ENCODE data around the gene NSD1.
"Not testable (repeated sequence)": the region's sequence is repeated elsewhere in the genome, so short reads cannot be mapped to it uniquely, and the experiment has no call there.

NSD1 gene

DNA sequence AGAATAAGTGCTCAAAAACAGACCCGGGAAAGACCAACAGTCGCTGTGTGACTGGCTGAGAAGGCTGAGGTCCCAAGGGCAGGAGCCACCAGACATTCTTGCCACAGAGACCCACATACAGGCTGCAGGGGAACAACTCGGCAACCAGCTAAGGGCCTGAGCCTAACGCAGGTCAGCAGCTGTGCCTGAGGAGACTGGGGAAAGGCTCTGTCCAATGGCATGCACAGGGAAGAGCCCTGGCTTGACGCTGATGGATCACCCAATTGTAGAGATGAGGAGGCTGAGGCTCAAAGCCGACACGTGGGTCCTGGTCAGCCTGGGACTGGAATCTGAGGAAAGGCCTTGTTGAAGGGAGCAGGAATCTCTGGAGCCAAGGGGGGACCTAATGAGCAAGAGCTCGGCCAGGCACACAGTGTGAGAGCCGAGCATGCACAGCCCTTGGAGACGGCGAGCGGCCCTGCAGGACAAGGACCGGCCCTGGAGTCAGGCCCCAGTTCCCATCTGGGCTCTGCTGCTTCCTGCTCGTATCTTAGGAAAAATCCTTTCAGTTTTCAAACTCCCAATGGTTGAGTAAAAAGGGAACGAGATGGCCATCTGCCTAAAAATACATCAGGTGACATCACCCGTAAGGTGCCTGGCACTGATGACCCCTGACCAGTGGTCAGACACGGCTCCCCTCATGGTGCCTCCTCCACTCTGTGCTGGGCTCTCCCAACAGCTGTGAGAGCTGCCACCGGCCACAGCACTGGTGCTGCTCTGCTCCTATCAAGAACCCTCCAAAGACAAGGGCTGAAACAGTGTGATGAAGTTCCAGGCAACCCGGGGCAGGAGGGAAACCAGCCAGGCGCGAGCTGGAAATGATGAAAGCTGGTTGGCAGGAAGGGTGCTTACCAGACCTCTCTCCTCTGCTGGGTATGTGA, 201.5 kb downstream of the NSD1 start:
- WGBS = 95% methylated on average over 21 of the region's 21 CpGs
- no peak overlapping the region for H3K4me3 ChIP-seq (ENCODE audit: low read length)
- H3K9me3 ChIP-seq (ENCODE audit: insufficient read depth, low read depth, low read length) = no peaks in the 10 kb centered on the region
- no peaks in the 10 kb centered on the region for H3K27me3 ChIP-seq (ENCODE audit: insufficient read depth, low read length)
- peaks cover 79% of the 10 kb centered on the region for H3K36me3 ChIP-seq (ENCODE audit: insufficient read depth, low read length)
- H3K4me1 ChIP-seq (ENCODE audit: insufficient read depth, low read length) = no peaks in the 10 kb centered on the region
- no peak overlapping the region for H3K9ac ChIP-seq (ENCODE audit: low read depth, low read length)
- H3K27ac ChIP-seq (ENCODE audit: low read depth, low read length) = no peak overlapping the region

DNA sequence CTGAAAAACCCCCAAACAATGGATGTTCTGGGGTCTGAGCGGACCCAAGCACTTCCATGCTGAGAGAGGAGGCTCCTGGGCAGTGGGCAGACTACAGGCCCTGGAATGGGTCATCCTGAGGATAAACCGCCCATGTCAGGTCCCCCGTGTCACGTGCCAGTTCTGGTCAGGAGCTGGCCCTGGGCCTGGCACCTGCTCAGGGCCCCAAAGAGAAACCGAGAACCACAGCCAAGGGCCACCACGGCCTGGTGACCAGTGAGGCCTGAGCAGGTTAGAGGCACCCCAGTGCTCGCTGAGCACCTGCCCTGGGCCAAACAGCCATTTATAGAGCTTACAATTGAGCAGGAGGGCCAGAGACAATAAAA, 202.1 kb downstream of the NSD1 start:
- Histone ChIP-seq H3K27ac (ENCODE audit: low read depth, low read length) (no peak overlapping the region), H3K4me3 (ENCODE audit: low read length) (no peak overlapping the region), H3K9ac (ENCODE audit: low read depth, low read length) (no peak overlapping the region), H3K27me3 (ENCODE audit: insufficient read depth, low read length) (no peaks in the 10 kb centered on the region), H3K9me3 (ENCODE audit: insufficient read depth, low read depth, low read length) (no peaks in the 10 kb centered on the region), H3K4me1 (ENCODE audit: insufficient read depth, low read length) (no peaks in the 10 kb centered on the region), H3K36me3 (ENCODE audit: insufficient read depth, low read length) (peaks cover 72% of the 10 kb centered on the region)
- 94% methylated on average over 7 of the region's 7 CpGs for WGBS

DNA sequence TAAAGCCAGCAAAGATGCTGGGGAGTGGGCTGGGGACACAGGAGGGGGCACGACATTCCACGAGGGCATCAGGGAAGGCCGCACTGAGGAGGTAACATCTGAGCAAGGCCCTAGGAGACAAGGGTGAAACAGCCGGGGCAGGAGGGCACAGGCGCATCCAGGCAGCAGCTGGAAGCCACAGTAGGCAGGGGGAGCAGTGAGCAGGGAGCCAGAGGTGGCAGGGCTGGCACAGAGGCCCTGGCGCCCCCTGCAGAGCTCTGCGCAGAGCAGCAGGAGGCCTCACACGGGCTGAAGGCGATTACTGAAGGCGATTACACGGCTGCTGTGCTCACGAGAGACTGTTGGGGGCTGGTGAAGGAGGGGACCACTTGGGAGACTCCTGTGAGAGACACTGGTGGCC, 202.5 kb downstream of the NSD1 start:
- H3K27me3 ChIP-seq (ENCODE audit: insufficient read depth, low read length) = no peaks in the 10 kb centered on the region
- WGBS = 88% methylated on average over 12 of the region's 12 CpGs

DNA sequence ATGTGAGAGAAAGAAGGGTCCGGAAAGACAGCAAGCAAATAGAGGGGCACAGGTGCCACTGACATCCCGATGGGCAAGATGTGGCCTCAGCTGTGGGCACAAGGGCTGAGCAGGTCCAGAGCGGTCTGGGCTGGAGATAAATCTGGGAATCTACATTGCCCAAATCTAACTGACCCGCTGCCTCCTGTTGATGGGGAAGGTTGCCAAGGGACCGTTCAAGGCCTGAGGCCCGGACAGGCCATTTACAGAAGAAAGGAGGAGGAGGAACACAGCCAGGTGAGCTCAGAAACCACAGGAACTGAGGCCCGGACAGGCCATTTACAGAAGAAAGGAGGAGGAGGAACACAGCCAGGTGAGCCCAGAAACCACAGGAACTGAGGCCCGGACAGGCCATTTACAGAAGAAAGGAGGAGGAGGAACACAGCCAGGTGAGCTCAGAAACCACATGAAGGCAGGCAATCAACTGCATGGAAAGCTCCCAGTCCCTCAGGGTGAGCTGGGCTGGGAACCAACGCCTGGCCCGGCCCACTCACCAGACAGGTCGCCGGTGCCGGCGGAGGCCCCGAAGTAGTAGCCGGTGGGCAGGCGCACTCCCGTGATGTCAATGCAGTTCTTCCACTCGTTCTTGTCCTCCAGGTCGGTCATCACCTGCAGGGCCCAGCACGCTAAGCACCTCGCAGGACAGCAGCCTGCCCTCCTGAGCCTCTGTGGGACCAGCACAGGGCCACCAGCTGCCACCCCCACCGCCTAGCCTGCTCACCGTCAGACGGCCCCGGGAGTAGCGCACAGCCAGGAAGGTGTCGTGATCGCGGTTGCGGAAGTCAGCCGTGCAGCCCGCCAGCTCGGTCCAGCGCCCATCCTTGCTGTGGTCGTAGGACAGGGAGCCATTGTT, 203.3 kb downstream of the NSD1 start:
- Histone ChIP-seq H3K4me1 (ENCODE audit: insufficient read depth, low read length) (no peaks in the 10 kb centered on the region), H3K9me3 (ENCODE audit: insufficient read depth, low read depth, low read length) (no peaks in the 10 kb centered on the region), H3K27ac (ENCODE audit: low read depth, low read length) (no peak overlapping the region), H3K27me3 (ENCODE audit: insufficient read depth, low read length) (no peaks in the 10 kb centered on the region), H3K9ac (ENCODE audit: low read depth, low read length) (no peak overlapping the region), H3K4me3 (ENCODE audit: low read length) (no peak overlapping the region), H3K36me3 (ENCODE audit: insufficient read depth, low read length) (peaks cover 73% of the 10 kb centered on the region)
- 96% methylated on average over 36 of the region's 36 CpGs for WGBS

More for the DNA sequence above, 202.5 kb downstream of the NSD1 start:
- H3K4me1 ChIP-seq (ENCODE audit: insufficient read depth, low read length) = no peaks in the 10 kb centered on the region
- H3K9me3 ChIP-seq (ENCODE audit: insufficient read depth, low read depth, low read length) = no peaks in the 10 kb centered on the region
- H3K36me3 ChIP-seq (ENCODE audit: insufficient read depth, low read length) = peaks cover 71% of the 10 kb centered on the region
- H3K9ac ChIP-seq (ENCODE audit: low read depth, low read length) = no peak overlapping the region
- H3K4me3 ChIP-seq (ENCODE audit: low read length) = no peak overlapping the region
- H3K27ac ChIP-seq (ENCODE audit: low read depth, low read length) = no peak overlapping the region

DNA sequence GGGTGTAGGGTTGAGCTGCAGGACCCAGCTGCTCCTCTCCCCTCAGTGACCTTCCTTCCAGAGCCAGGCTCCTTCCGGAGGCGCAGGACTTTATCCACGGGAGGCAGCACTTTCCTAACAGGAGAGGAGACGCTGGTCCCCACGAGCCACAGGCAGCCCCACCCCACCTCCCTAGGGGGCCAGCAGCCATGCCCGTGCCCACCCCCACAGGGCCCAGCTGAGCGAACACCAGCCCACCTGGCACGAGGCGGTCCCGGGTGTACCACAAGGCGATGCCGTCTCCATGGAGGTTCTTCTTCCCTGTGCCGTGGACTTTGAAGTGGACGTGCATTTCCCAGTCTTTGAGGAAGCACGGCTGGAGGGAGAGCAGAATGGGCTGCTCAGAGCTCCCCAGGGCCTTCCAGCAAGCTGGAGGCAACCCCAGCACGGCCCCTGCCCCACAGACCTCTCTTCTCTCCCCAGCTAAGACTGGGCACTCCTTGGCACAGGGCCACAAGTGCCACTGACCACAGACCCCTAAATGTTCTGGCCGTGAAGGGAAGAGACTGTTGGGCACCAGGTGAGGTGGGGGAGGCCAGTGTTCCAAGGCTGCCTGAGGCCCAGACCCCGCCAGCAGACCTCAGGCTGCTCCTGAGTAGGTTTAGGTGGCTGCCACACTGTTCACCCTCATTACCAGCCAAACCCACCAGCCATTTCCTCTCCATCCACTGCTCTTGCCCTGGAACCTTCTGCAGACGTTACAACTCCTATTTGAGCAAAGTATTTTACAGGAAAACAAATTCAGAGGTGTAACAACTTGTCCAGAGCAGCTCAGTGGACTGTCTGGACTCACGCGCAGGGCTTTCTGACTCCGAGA, 204.9 kb downstream of the NSD1 start:
- Histone ChIP-seq H3K27me3 (ENCODE audit: insufficient read depth, low read length) (no peaks in the 10 kb centered on the region), H3K4me1 (ENCODE audit: insufficient read depth, low read length) (no peaks in the 10 kb centered on the region), H3K9me3 (ENCODE audit: insufficient read depth, low read depth, low read length) (no peaks in the 10 kb centered on the region), H3K4me3 (ENCODE audit: low read length) (no peak overlapping the region), H3K36me3 (ENCODE audit: insufficient read depth, low read length) (peaks cover 69% of the 10 kb centered on the region), H3K27ac (ENCODE audit: low read depth, low read length) (no peak overlapping the region), H3K9ac (ENCODE audit: low read depth, low read length) (no peak overlapping the region; the same call in 1 of the 2 replicates)
- WGBS = 89% methylated on average over 22 of the region's 22 CpGs

DNA sequence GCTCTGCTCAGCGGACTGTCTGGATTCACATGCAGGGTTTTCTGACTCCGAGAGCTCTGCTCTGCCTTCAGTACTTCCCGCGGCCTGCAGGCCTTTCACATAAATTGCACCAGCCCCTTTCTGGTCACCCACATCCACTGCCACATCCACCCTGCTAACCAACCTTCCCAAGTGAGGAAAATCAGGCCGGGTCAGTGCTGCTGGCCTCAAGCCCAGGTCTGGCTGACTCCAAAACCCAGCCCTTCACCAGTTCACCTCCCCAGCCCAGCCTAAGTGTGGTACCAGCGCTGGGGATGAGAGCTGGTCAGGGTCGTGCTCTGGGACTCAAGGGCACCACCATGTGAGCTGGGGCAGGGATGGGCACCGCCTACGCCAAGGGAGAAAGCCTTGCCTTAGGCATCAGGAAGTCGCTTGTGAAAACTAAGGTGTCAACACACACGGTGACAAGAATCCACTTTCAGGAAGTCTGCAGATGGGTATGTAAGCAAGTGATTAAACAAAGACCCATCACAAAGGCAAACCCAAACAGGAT, 205.6 kb downstream of the NSD1 start:
- Histone ChIP-seq H3K27me3 (ENCODE audit: insufficient read depth, low read length) (no peaks in the 10 kb centered on the region), H3K9ac (ENCODE audit: low read depth, low read length) (no peak overlapping the region; the same call in 1 of the 2 replicates), H3K4me1 (ENCODE audit: insufficient read depth, low read length) (no peaks in the 10 kb centered on the region), H3K9me3 (ENCODE audit: insufficient read depth, low read depth, low read length) (no peaks in the 10 kb centered on the region), H3K4me3 (ENCODE audit: low read length) (no peak overlapping the region), H3K36me3 (ENCODE audit: insufficient read depth, low read length) (peaks cover 64% of the 10 kb centered on the region), H3K27ac (ENCODE audit: low read depth, low read length) (no peak overlapping the region)
- 82% methylated on average over 11 of the region's 11 CpGs for WGBS

DNA sequence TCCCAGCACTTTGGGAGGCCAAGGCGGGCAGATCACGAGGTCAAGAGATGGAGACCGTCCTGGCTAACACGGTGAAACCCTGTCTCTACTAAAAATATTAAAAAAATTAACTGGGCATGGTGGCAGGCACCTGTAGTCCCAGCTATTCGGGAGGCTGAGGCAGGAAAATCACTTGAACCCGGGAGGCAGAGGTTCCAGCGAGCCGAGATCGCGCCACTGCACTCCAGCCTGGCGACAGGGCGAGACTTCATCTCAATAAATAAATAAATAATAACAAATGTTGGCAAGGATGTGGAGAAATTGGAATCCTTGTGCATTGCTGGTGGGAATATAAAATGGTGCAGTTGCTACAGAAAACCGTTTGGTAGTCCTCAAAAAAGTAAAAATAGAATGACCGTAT, 209.4 kb downstream of the NSD1 start:
- H3K4me3 ChIP-seq (ENCODE audit: low read length); H3K27me3 ChIP-seq (ENCODE audit: insufficient read depth, low read length); H3K9ac ChIP-seq (ENCODE audit: low read depth, low read length); H3K4me1 ChIP-seq (ENCODE audit: insufficient read depth, low read length); H3K9me3 ChIP-seq (ENCODE audit: insufficient read depth, low read depth, low read length); H3K27ac ChIP-seq (ENCODE audit: low read depth, low read length): not testable (repeated sequence)
- peaks cover 42% of the 10 kb centered on the region for H3K36me3 ChIP-seq (ENCODE audit: insufficient read depth, low read length)
- 93% methylated on average over 12 of the region's 14 CpGs for WGBS

DNA sequence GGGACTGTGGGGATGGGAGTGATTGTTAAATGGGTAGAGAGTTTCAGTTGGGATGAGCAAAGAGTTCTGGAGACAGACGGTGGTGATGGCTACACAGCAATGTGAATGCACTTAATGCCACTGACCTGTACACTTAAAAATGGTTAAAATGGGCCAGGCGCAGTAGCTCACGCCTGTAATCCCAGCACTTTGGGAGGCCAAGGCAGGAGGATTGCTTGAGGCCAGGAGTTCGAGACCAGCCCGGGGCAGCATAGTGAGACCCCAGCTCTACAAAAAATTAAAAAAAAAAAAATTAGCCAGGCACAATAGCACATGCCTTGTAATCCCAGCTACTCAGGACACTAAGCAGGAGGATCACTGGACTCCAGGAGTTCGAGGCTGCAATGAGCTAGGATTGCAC, 210.2 kb downstream of the NSD1 start:
- Histone ChIP-seq H3K4me3 (ENCODE audit: low read length) (no peak overlapping the region), H3K9ac (ENCODE audit: low read depth, low read length) (no peak overlapping the region), H3K9me3 (ENCODE audit: insufficient read depth, low read depth, low read length) (no peaks in the 10 kb centered on the region), H3K4me1 (ENCODE audit: insufficient read depth, low read length) (no peaks in the 10 kb centered on the region), H3K27ac (ENCODE audit: low read depth, low read length) (no peak overlapping the region), H3K27me3 (ENCODE audit: insufficient read depth, low read length) (no peaks in the 10 kb centered on the region), H3K36me3 (ENCODE audit: insufficient read depth, low read length) (peaks cover 40% of the 10 kb centered on the region)
- WGBS = 92% methylated on average over 6 of the region's 6 CpGs

DNA sequence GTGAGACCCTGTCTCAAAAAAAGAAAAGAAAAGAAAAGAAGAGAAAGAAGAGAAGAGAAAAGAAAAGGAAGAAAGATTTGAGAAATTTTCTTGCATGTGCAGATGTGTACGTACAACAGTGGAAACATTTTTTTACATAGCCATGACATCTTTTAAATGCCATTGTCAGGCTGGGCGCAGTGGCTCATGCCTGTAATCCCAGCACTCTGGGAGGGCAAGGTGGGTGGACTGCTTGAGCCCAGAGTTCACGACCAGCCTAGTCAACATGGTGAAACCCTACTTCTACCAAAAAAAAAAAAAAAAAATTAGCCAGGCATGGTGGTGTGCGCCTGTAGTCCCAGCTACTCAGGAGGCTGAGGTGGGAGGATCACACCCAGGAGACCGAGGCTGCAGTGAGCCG, 211.3 kb downstream of the NSD1 start:
- H3K36me3 ChIP-seq (ENCODE audit: insufficient read depth, low read length) = peaks cover 40% of the 10 kb centered on the region
- H3K9ac ChIP-seq (ENCODE audit: low read depth, low read length) = no peak overlapping the region
- H3K4me1 ChIP-seq (ENCODE audit: insufficient read depth, low read length) = 0 out of 2 replicates have a peak, but pooled peaks cover 3% of the 10 kb centered on the region
- no peak overlapping the region for H3K4me3 ChIP-seq (ENCODE audit: low read length)
- no peaks in the 10 kb centered on the region for H3K27me3 ChIP-seq (ENCODE audit: insufficient read depth, low read length)
- no peak overlapping the region for H3K27ac ChIP-seq (ENCODE audit: low read depth, low read length)
- H3K9me3 ChIP-seq (ENCODE audit: insufficient read depth, low read depth, low read length) = no peaks in the 10 kb centered on the region
- WGBS = 92% methylated on average over 6 of the region's 6 CpGs

DNA sequence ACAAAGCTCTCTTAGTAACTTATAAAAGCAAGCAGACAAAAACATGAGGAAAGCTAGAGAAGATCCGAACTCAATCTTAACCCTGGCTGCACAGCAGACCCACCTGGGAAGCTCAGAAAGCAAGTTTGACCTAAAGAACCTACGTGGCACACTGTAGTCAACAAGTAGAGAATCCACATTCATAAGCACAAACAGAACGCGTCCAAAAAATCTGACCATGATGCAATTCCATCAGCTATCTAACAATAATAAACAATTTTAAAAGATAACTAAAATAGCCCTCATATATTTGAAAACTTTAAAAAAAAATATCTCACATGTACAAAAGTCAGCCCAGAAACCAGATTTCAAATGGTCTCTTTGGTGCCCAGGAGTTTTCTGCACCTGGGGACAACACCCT, 213.2 kb downstream of the NSD1 start:
- Histone ChIP-seq H3K4me1 (ENCODE audit: insufficient read depth, low read length) (peaks cover 8% of the 10 kb centered on the region; the same call in 1 of the 2 replicates), H3K27me3 (ENCODE audit: insufficient read depth, low read length) (no peaks in the 10 kb centered on the region), H3K9ac (ENCODE audit: low read depth, low read length) (no peak overlapping the region), H3K4me3 (ENCODE audit: low read length) (no peak overlapping the region), H3K36me3 (ENCODE audit: insufficient read depth, low read length) (peaks cover 34% of the 10 kb centered on the region), H3K9me3 (ENCODE audit: insufficient read depth, low read depth, low read length) (no peaks in the 10 kb centered on the region), H3K27ac (ENCODE audit: low read depth, low read length) (no peak overlapping the region)
- 72% methylated on average over 4 of the region's 4 CpGs for whole genome bisulfite sequencing

Data from HUES64 (cell line).